ENCODE data around the gene CDK6. TPM values are rescaled to one million over a fixed set of nuclear protein-coding genes. Genes with fewer than 3 reads are reported as not detected.

Gene CDK6
- total RNA-seq, 4 donors from 2014 or later = 18.9 to 30.3 (median 24.2) TPM

DNA sequence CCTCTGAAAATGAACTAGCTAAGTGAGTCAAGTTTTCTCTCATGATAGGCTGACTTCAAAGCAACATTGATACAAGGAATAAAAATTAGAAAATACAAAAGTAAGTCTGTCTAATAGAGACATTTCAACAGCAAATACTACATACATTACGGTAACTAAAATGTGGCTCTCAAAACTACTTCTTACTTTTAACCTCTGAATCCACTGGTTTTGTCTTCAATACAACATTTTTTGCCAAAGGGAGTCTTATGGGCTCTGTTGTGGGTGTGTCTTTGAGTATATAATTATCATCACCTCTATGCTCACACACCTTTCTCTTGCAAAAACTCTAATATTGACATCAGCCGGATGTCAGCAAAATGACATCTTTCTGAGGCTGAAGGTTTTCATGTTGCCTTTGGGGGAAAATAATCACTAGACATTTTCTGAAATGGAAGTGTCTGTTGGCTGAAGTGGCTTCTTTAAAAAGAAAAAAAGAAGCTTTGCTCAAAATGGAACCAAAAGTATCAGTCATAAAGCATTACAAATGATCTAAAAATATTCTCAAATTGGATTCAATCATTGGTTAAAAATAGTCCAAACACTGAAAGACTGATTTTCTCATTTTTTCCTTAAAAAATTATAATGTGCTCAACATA is 204.4 kb downstream of the CDK6 start:
- TF ChIP-seq, protein P1, sequence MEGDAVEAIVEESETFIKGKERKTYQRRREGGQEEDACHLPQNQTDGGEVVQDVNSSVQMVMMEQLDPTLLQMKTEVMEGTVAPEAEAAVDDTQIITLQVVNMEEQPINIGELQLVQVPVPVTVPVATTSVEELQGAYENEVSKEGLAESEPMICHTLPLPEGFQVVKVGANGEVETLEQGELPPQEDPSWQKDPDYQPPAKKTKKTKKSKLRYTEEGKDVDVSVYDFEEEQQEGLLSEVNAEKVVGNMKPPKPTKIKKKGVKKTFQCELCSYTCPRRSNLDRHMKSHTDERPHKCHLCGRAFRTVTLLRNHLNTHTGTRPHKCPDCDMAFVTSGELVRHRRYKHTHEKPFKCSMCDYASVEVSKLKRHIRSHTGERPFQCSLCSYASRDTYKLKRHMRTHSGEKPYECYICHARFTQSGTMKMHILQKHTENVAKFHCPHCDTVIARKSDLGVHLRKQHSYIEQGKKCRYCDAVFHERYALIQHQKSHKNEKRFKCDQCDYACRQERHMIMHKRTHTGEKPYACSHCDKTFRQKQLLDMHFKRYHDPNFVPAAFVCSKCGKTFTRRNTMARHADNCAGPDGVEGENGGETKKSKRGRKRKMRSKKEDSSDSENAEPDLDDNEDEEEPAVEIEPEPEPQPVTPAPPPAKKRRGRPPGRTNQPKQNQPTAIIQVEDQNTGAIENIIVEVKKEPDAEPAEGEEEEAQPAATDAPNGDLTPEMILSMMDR (IDR thresholded peaks at IDR 0.05) = no peak
- DNase-seq (ENCODE audit: low spot score) = no peak
- no peak for ATAC-seq (ENCODE audit: low FRiP score)

DNA sequence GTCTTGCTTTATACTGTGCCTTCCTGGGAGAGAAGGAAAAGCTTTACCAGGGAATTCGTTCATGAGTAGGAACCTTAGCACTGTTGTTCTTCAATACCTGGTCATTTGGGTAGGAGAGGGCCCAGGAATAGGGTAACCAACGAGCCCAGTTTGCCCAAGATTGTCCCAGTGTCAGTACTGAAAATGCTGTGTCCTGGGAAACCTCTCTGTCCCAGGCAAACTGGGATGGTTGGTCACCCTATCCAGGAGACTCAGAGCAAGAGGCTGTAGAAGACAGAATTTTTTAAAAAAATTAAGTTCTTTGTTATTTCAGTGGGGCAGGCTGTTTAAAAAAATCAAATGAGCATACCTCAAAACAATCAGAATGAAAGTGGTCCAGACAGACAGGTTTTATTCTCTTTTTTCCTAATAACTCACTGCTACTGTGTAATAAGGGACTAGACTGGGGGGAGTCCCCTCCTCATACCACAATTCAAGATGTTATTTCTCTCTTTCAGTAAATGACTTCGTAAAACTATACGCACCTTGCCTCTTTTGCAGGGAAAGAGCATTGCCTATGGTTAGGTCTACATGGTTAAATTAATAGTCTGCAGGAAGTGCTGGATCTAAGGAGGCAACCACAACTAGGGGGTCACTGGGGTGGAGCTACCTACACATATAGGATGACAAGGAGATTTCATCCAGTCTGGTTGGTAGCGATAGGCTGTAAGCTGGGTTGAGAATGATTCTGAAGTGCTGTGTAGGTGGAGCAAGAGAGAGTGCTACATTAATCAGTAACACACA is 205.1 kb downstream of the CDK6 start:
- TF ChIP-seq, protein P1 (IDR thresholded peaks at IDR 0.05) = no peak
- ATAC-seq (ENCODE audit: low FRiP score) (no peak), DNase-seq (ENCODE audit: low spot score) (no peak)

DNA sequence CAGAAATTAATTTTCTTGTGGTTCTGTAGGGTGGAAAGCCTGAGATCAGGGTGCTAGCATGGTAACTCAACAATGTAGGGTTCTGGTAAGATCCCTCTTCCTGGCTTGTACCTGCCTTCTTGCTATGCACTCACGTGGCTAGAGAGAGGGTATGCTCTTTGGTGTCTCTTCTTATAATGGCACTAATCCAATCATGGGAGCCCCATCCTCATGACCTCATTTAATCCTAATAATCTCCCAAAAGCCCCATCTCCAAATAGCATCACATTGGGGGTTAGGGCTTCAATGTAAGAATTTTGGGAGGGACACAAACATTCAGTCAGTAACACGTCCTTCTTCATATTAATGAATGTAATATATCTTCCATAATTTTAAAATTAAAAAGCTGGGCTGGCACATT is 206.6 kb downstream of the CDK6 start:
- DNase-seq (ENCODE audit: low spot score) = no peak
- TF ChIP-seq, protein P1 (IDR thresholded peaks at IDR 0.05) = no peak
- ATAC-seq (ENCODE audit: low FRiP score) = no peak

DNA sequence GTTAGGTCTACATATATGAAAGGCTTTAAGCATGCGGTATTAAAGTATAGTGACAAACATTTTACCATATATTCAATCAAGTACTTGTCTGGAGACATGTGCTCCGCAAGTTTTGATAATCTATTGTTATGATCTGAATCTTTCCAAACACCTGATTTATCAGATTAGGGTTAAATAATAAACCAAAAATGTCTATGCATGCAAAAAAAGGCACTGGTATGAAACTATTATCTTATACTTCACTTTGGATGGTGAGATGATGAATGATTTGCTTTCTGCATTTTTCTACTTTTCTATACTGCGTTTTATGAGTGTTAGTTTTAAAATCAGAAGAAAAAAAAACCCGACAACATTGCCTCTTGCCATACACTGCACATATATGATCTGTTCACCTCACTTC is 208.4 kb downstream of the CDK6 start:
- DNase-seq (ENCODE audit: low spot score) (no peak), ATAC-seq (ENCODE audit: low FRiP score) (no peak)
- TF ChIP-seq, protein P1 (IDR thresholded peaks at IDR 0.05) = no peak

DNA sequence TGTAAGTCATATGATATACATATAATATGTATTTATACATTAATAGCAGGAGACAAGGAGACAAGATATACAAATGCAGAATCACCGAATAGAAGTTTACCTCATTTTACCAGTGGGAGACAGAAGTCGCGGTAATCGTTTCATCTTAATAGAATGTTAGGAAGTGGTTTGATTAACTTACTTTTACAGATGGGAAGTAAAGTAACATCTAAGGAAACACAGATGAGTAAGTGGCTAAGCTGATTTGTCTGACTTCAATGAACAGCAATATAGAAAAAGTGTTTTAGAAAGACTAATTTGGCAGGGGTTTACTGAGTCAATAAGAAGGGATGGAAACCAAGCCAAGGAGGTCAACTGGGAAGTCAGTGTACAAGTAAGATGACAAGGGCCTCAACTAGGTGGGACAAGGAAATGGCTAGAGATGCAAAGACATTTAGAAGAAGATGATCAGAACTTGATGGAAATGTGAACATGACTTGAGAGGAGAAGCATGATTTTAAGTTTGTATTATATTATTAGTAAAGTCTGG is 210.0 kb downstream of the CDK6 start:
- TF ChIP-seq, protein P1 (IDR thresholded peaks at IDR 0.05) = no peak
- DNase-seq (ENCODE audit: low spot score) = no peak
- no peak for ATAC-seq (ENCODE audit: low FRiP score)

DNA sequence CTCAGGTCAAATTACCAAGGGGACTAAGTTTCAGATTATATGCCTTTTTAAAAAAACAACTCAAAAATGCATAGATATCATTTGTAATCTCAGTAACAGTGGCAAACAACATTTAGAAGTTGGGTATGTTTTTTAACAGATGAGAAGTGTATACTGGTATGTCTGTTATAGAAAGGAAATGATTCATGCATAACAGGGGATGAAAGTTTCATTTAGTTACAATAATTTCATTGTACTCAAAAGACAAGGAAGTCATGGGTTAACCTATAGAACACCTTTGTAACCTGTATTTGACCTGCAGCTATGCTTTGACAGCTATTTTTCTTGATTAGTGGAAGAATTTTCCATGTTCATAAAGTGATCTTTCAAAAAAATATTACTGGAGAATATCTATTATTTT is 210.8 kb downstream of the CDK6 start:
- TF ChIP-seq, protein P1 (IDR thresholded peaks at IDR 0.05) = no peak
- DNase-seq (ENCODE audit: low spot score) (no peak), ATAC-seq (ENCODE audit: low FRiP score) (no peak)
